ENCODE data around the gene CYP4A22. TPM values are rescaled to one million over a fixed set of nuclear protein-coding genes. Genes with fewer than 3 reads are reported as not detected.
"Not testable (repeated sequence)": the region's sequence is repeated elsewhere in the genome, so short reads cannot be mapped to it uniquely, and the experiment has no call there.

Gene CYP4A22
- 0.23 TPM for total RNA-seq

DNA sequence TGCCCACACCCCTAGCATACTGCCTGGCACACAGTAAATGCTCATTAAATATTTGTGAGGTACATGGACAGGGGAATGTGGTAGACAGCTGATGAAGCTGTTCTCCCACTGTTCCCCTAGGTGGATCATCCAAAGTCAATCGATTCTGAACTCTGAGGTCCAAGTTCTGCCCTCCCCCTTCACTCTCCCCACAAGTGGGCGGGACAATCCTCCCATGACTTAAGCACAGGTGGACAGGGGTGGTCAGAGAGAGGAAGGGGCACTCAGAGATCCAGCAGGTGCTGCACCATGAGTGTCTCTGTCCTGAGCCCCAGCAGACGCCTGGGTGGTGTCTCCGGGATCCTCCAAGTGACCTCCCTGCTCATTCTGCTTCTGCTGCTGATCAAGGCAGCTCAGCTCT is at the start of gene CYP4A22:
TSS of gene CYP4A22 (plus strand) at position 244 of the 400 bp plus-strand sequence. CDS start at position 289, 45 bp downstream.
- DNase-seq (ENCODE audit: low spot score): no peak

GRCh38 chr1:47089356-47089755 is 47.9 kb upstream of the CYP4A22 start:
- DNase-seq (ENCODE audit: low spot score): not testable (repeated sequence)

DNA sequence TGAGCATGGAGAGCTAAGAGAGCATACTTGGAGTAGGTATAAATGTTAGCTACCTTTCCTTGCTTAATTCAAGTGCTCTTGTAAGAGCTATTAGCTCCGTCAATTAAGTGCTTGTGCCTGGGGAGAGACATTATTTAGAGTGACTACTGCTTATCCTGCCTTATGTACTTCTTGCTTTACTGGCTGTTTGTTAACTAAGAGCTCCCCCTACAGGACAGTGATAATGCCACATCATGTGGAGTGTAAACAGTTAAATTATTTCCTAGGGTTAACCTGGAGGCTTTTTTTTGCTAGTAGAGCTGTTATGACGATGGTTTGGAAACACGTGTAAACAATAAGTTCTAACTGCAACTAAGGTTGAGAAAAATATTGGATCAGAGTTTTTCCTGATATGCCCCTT is 45.8 kb upstream of the CYP4A22 start:
- not testable (repeated sequence) for DNase-seq (ENCODE audit: low spot score)

DNA sequence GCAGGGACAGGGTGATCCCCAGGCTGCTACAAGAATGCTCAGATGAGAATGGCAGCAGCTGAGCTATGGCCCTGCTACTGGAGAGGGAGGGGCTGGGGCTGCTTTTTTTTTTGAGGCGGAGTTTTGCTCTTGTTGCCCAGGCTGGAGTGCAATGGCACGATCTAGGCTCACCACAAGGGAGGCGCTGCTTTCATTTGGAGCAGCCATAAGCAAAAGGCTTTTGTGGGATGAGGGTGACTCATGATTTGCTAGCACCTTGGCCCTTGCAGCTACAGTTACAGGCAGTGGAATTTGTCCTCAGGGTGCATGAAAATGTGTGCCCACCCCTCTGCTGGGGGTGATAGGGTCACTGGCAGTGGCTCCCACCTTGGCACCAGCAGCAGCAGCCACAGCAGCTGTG is 32.4 kb upstream of the CYP4A22 start:
- no peak for DNase-seq (ENCODE audit: low spot score)

DNA sequence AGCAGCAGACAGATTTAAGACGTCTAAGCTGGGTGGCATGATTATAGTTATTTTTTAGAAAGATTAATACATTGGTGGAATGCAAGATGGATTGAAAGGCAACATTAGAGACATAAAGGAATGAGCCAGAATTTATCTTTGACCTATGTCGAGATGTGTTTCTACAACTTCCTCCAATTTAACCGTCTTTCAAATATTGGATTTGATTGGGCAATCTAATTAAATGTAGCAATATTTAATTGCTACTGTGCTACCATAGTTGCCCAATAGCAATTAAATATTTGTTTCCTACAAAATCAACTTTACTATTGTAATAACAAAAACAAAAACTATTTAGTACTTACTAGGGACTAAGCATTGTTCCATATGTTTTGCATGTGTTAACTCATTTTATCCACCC is 30.4 kb upstream of the CYP4A22 start:
- no peak for DNase-seq (ENCODE audit: low spot score)

DNA sequence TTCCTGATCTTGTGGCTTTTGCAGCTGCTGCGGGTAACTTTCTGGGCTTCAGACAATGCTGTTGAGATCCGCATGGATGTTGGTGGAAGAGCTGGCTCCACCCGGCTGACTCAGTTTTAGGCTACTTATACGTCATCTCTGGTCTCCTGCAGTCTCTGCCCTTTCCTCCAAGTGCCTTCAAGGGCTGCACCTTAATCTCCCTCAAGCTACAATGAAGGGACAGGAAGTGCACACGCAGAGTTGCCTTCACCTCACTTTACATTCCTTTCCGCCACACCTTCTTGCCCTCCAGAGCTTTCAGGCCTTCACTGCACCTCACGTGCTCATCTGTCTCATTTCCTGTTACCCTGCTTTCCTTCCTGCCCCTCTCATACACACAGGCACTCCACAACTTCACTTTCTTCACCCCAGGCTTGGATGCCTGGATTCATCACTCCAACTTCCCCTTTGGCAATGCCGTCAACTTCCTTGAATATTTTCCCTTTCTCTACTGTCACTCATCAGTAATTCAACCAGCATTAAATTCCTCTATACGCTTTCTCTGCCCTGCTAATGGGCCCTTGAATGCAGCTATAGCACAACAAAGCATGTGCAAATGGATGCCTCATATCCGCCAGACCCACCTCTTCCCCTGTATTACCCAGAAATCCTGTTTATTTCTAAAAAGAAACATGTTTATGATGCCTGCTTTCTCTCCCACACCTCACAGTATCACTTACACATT is 29.2 kb upstream of the CYP4A22 start:
- DNase-seq (ENCODE audit: low spot score): peak; percentile 59

GRCh38 chr1:47109482-47109881 is 27.8 kb upstream of the CYP4A22 start:
- not testable (repeated sequence) for DNase-seq (ENCODE audit: low spot score)

DNA sequence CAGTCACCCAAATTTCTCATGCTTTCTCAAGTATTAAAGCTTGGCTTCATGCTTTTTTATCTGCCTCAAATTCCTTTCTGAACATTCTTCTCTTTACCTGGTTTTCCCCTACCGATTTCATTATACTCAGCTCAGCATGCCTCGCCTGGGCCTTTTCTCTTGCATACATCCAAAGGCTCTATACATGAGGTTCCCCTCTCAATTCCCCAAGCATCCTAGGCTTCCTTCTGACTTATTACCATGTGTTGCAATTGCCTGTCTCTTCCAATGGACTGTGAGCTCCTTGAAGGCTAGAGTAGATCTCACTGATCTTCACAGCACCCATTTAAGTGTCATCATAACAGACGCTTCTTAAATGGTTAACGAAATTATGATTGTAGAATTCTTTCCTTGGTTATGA is 24.1 kb upstream of the CYP4A22 start:
- DNase-seq (ENCODE audit: low spot score): no peak

GRCh38 chr1:47121039-47121438 is 16.2 kb upstream of the CYP4A22 start:
- not testable (repeated sequence) for DNase-seq (ENCODE audit: low spot score)

- DNase-seq (ENCODE audit: low spot score): not testable (repeated sequence)
Measured at GRCh38 chr1:47124834-47125233, 12.4 kb upstream of the CYP4A22 start.

GRCh38 chr1:47126997-47127396 is 10.2 kb upstream of the CYP4A22 start:
- not testable (repeated sequence) for DNase-seq (ENCODE audit: low spot score)

DNA sequence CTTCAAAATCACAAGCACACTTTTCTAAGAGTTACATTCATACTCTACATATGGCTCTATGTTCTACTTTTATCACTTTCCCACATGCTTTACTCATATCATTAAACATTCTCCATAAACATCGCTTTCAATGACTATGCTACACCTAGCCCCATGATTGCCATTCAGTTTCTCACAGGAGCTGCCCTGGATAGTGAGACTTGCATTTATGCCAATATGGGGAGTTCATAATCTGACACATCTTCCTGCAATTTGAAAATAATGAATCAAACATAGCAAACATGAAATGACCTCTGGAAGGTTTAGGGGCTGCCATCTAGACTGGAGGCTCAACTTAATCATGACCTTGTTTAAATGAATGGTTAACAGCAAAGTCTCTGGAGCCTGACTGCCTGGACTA is 9.0 kb upstream of the CYP4A22 start:
- DNase-seq (ENCODE audit: low spot score): no peak

DNA sequence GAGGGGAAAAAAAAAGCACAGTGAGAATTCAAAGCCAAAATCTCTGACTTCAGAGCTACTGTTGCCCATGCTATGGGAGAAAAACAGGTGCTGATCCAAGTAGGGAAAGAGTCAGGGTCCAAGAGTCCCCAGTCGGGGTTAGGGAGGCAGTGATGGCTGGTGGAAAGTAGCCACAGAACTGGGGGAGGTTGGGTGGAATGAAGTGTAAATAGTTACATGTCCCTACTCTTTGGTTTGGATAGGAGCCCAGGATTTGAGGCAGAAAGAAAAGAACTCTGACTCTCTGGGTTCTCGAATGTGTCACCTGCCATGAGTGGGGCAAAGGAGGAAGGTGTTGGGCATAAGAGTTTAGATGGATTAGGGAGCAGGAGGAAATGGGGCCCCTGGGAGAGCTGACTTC is 8.4 kb upstream of the CYP4A22 start:
- not testable (repeated sequence) for DNase-seq (ENCODE audit: low spot score)

DNA sequence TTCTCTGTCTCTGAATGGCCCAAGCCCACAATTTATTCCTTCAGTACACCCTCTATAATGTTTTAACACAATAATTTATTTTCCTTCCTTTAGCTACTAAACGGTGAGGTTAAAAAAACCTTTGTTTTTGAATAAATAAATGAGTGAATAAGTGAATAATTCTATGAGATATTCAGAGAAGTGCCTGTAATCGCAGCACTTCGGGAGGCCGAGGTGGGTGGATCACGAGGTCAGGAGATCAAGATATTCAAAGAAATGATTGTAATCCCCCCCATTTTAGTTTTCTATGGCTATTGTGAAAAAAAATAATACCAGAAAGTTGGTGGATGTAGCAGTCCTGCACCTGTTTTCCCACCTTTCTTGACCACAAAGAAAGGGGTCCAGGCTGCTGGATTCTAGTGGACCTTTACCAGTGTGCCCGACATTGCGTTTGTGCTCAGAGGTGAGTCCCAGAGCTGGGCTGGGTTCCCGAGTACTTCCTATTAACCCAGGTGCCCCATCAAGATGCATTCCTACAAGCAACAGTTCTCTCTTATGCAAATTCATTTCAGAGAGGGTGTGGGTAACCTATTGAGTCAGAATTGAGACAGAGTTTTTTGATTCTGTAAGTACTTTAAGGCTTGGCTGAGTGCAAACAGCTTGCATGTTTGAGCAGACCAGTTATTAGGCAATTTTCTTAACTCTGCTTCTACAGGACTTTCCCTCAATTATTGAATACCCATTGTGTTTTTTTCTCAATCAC is 7.6 kb upstream of the CYP4A22 start:
- DNase-seq (ENCODE audit: low spot score): not testable (repeated sequence)

DNA sequence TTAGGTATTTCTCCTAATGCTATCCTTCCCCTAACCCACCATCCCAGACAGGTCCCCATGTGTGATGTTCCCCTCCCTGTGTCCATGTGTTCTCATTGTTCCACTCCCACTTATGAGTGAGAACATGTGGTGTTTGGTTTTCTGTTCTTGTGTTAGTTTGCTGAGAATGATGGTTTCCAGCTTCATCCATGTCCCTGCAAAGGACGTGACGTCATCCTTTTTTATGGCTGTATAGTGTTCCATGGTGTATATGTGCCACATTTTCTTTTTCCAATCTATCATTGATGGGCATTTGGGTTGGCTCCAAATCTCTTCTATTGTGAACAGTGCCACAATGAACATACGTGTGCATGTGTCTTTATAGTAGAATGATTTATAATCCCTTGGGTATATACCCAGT is 4.6 kb upstream of the CYP4A22 start:
- DNase-seq (ENCODE audit: low spot score): not testable (repeated sequence)

DNA sequence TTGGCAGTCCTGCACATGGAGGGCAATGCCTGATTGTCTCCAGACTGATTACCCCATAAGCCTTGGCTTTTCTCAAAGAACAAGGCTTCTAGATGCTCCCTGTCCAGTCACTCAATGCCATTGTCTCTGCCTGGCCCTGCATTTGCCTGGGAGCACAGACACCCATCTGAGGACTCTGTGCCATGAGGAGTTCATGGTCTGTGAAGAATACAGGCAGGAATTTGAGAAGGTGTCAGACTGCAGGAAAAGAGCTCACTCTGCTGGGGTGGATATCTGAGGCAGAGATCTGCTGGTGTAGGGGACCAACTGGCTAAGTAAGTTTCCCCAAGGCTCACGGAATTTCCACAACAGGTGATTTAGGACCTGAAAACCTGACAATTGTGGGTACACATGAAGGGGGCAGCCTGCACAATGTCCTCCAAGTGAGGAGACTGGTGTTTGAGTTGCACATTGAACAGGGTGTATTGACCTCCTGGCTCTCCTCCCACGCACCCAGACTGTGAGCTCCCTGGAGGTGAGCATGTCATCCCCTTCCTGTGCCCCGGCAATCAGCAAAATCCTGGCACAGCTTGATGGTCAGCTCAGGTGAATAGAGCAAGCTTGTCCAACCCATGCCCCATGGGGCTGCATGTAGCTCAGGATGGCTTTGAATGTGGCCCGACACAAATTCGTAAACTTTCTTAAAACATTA is 829 bp downstream of the CYP4A22 start:
- DNase-seq (ENCODE audit: low spot score): no peak

- not testable (repeated sequence) for DNase-seq (ENCODE audit: low spot score)
Measured at GRCh38 chr1:47140358-47140757, 3.1 kb downstream of the CYP4A22 start.

- not testable (repeated sequence) for DNase-seq (ENCODE audit: low spot score)
Measured at GRCh38 chr1:47143654-47144053, 6.4 kb downstream of the CYP4A22 start.

GRCh38 chr1:47146495-47146894 is 9.3 kb downstream of the CYP4A22 start:
- DNase-seq (ENCODE audit: low spot score): not testable (repeated sequence)

GRCh38 chr1:47147047-47147785 is 10.0 kb downstream of the CYP4A22 start:
- DNase-seq (ENCODE audit: low spot score): no peak

GRCh38 chr1:47149162-47149561 is 11.9 kb downstream of the CYP4A22 start:
- DNase-seq (ENCODE audit: low spot score): not testable (repeated sequence)

- not testable (repeated sequence) for DNase-seq (ENCODE audit: low spot score)
Measured at GRCh38 chr1:47156457-47156856, 19.2 kb downstream of the CYP4A22 start.

Data from ureter (tissue), 1 donor.